HCT116 (cell line): ENCODE results near the gene NRBP1. TPM values are rescaled to one million over a fixed set of nuclear protein-coding genes. Genes with fewer than 3 reads are reported as not detected.
A peak's percentile ranks its signal among the peaks of the same experiment; 100 is the strongest.

Experiments
- ATAC-seq: fragments of 200-7000 bp; cut with Tn5 transposase; 2 replicates; pipeline ENCODE4 v1.9.1; 2020; ENCODE audit warnings: mild to moderate bottlenecking, moderate library complexity
- BruUV-seq: library from RNA; stranded (reverse); fragments of 400-500 nt; replicated peaks from 2 replicates; lab custom pipeline; 2021; lab: Mats Ljungman, UMichigan
- CTCF ChIA-PET: fragments of 300-600 bp; sonication (Branson Sonifier 250); formaldehyde crosslinking; loops from one replicate; lab custom pipeline; 2021; ENCODE audit warnings: antibody characterized with exemption; lab: Charles Lee
- POLR2A ChIA-PET: fragments of 300-600, 350-600 bp; sonication (Branson Sonifier 250); formaldehyde crosslinking; loops from one replicate; lab custom pipeline; 2021; ENCODE audit warnings: antibody characterized with exemption; lab: Charles Lee
- RAD21 ChIA-PET, 2 experiments: fragments of 300-600 bp; sonication (Branson Sonifier 250); formaldehyde crosslinking; loops; one replicate each; lab custom pipeline; 2023; ENCODE audit warnings: low total read pairs in 2 of 2; ENCODE audit not compliant: uncharacterized antibody in 2 of 2, unreplicated experiment in 2 of 2, low non-redundant PET in 1 of 2; lab: Charles Lee
- DNase-seq: peaks from one replicate; pipeline ENCODE4 v3.0.0-alpha.2; 2010; ENCODE audit warnings: low read depth, low spot score
- H2AFZ ChIP-seq: fragments of 200-600 bp; shearing (Covaris generic), sonication (generic); 2 replicates; pipeline ENCODE4 v1.6.1; 2017; ENCODE audit warnings: low read depth, mixed run types, mixed read lengths, antibody characterized with exemption, low read length; ENCODE audit not compliant: poor library complexity, severe bottlenecking
- H3K27ac ChIP-seq: 2 replicates; pipeline ENCODE4 v1.5.1; 2012; ENCODE audit warnings: low read depth, low read length
- H3K27me3 ChIP-seq: fragments of 200-600 bp; sonication (generic); 2 replicates; pipeline ENCODE4 v1.6.1; 2016; ENCODE audit warnings: mixed run types, low read length, mixed read lengths; ENCODE audit not compliant: insufficient read depth
- H3K36me3 ChIP-seq, 2 experiments: fragments of 200-500 bp in 1 of 2; fragments of 200-600 bp in 1 of 2; sonication (Bioruptor generic) in 1 of 2; sonication (generic) in 1 of 2; 2 replicates each; pipeline versions ENCODE4 v1.5.1 to v1.6.1; 2014 to 2016; ENCODE audit warnings: low read length in 2 of 2, inconsistent platforms in 1 of 2, mixed read lengths in 1 of 2, mixed run types in 1 of 2; ENCODE audit not compliant: insufficient read depth in 2 of 2, control insufficient read depth in 1 of 2
- H3K4me1 ChIP-seq, 2 experiments: fragments of 200-600 bp in 1 of 2; sonication (generic) in 1 of 2; 2 replicates each; pipeline versions ENCODE4 v1.5.1 to v1.6.1; 2012 to 2017; ENCODE audit warnings: low read length in 2 of 2, inconsistent platforms in 1 of 2, mild to moderate bottlenecking in 1 of 2, mixed read lengths in 1 of 2, mixed run types in 1 of 2, moderate library complexity in 1 of 2; ENCODE audit not compliant: insufficient read depth in 2 of 2, control insufficient read depth in 1 of 2
- H3K4me2 ChIP-seq: fragments of 200-600 bp; sonication (generic); 2 replicates; pipeline ENCODE4 v1.6.1; 2017; ENCODE audit warnings: mixed run types, low read length, mixed read lengths
- H3K4me3 ChIP-seq, 2 experiments: fragments of 200-600 bp in 1 of 2; sonication (generic) in 1 of 2; replicated peaks in 1 of 2; 2 replicates each; pipeline ENCODE4 v1.5.1; 2011 to 2016; ENCODE audit warnings: low read length in 2 of 2, control low read depth in 1 of 2, low read depth in 1 of 2, mild to moderate bottlenecking in 1 of 2, mixed read lengths in 1 of 2, mixed run types in 1 of 2
- H3K79me2 ChIP-seq: fragments of 200-600 bp; sonication (generic); 2 replicates; pipeline ENCODE4 v1.6.1; 2017; ENCODE audit warnings: mild to moderate bottlenecking, mixed run types, low read length, moderate library complexity, mixed read lengths; ENCODE audit not compliant: insufficient read depth
- H3K9ac ChIP-seq: fragments of 200-600 bp; sonication (generic); 2 replicates; pipeline ENCODE4 v1.6.1; 2016; ENCODE audit warnings: low read length, mixed read lengths
- H3K9me2 ChIP-seq: fragments of 200-600 bp; sonication (generic), shearing (Covaris generic); 2 replicates; pipeline ENCODE4 v1.6.1; 2017; ENCODE audit warnings: mixed run types, mild to moderate bottlenecking, moderate library complexity; ENCODE audit not compliant: insufficient read depth
- H3K9me3 ChIP-seq, 2 experiments: fragments of 200-500 bp in 1 of 2; fragments of 200-600 bp in 1 of 2; sonication (Bioruptor generic) in 1 of 2; sonication (generic) in 1 of 2; 2 replicates each; pipeline ENCODE4 v1.6.1; 2014 to 2017; ENCODE audit warnings: low read length in 2 of 2, mixed read lengths in 2 of 2, inconsistent platforms in 1 of 2, low read depth in 1 of 2, mild to moderate bottlenecking in 1 of 2, mixed run types in 1 of 2, moderate library complexity in 1 of 2; ENCODE audit not compliant: control insufficient read depth in 1 of 2, insufficient read depth in 1 of 2
- H4K20me1 ChIP-seq: fragments of 200-600 bp; sonication (generic), shearing (Covaris generic); 2 replicates; pipeline ENCODE4 v1.6.1; 2017; ENCODE audit warnings: mixed run types, mild to moderate bottlenecking, moderate library complexity; ENCODE audit not compliant: insufficient read depth
- POLR2AphosphoS5 ChIP-seq: IDR thresholded peaks from 2 replicates; pipeline ENCODE4 v1.6.1; 2011; ENCODE audit warnings: mild to moderate bottlenecking, low read depth, low read length, moderate library complexity
- REST ChIP-seq: IDR thresholded peaks from 2 replicates; pipeline ENCODE4 v1.6.1; 2012; ENCODE audit warnings: low read depth
- TCF7L2 ChIP-seq: IDR thresholded peaks from 2 replicates; pipeline ENCODE4 v1.7.0; 2011; ENCODE audit warnings: borderline replicate concordance, inconsistent platforms; ENCODE audit not compliant: insufficient read depth, insufficient read length; ENCODE audit errors: extremely low read depth
- intact Hi-C: fragments of 100-400 bp; cut with micrococcal nuclease; formaldehyde crosslinking; loops from 2 replicates; pipeline ENCODE4 v1.10.0; 2022
- total RNA-seq: library from RNA; stranded (reverse); gene quantifications from one replicate; pipeline ENCODE4 v1.2.1, GENCODE V29; 2021; ENCODE audit not compliant: unreplicated experiment

Gene NRBP1
- total RNA-seq, 1 experiment from 2014 or later = 79.1 TPM

- peak overlapping the region; percentile 91 for H3K27ac ChIP-seq
- H3K9ac ChIP-seq = peak overlapping the region; percentile 98
- H3K9me2 ChIP-seq = no peaks in the 10 kb centered on the region
- peak overlapping the region; percentile 84 for H3K4me2 ChIP-seq
- DNase-seq = no peak
- peak overlapping the region; percentile 97 to 98 for H3K4me3 ChIP-seq
- TF ChIP-seq TCF7L2 (no peak), POLR2AphosphoS5 (no peak), REST (no peak)
- peaks cover 56% of the 10 kb centered on the region for H3K79me2 ChIP-seq
- peaks cover 8% of the 10 kb centered on the region; the same call in 1 of the 2 replicates for H4K20me1 ChIP-seq
- H3K36me3 ChIP-seq = peaks cover 4 to 13% of the 10 kb centered on the region in 2 experiments
- peaks cover 0 to 16% of the 10 kb centered on the region in 2 experiments; a peak in 3 of 4 replicates for H3K4me1 ChIP-seq
- ChIA-PET RAD21 (interaction anchor here in 1 of 2 experiments (1.2 kb wide), 1 partner anchor 19 kb away, joined by 4 read pairs; the partner anchor contains the start of gene NRBP1), CTCF (interaction anchor here (1.6 to 3.1 kb wide), 2 partner anchors 21 to 274 kb away, joined by 6 to 22 read pairs; no protein-coding TSS in a partner anchor), POLR2A (interaction anchor here (0.8 to 2.6 kb wide), 5 partner anchors 11 to 188 kb away, joined by 3 to 22 read pairs (median 3); partner anchors contain the start of gene NRBP1)
- no peak overlapping the region for H2AFZ ChIP-seq
- intact Hi-C loops = loop anchor here (1.0 to 5.0 kb wide), 4 partner anchors 20 to 275 kb away; partner anchors contain the start of genes CCDC121, GPN1, NRBP1 and SLC4A1AP
- no TSS peak for BruUV-seq
- no peaks in the 10 kb centered on the region for H3K9me3 ChIP-seq
- ATAC-seq = peak; percentile 44
- H3K27me3 ChIP-seq = no peaks in the 10 kb centered on the region
Observed at GRCh38 chr2:27408601-27409320, 19.7 kb upstream of the NRBP1 start.
